Panc1 (cell line): Measurements from ENCODE around the gene VASP. TPM values are rescaled to one million over a fixed set of nuclear protein-coding genes. Genes with fewer than 3 reads are reported as not detected.

ENCODE experiments used
- ATAC-seq: fragments of 200-7000 bp; cut with Tn5 transposase; 2 replicates; pipeline ENCODE4 v1.9.1; 2020; ENCODE audit warnings: mild to moderate bottlenecking, moderate library complexity
- BruUV-seq: library from RNA; stranded (reverse); fragments of 400-500 nt; replicated peaks from 2 replicates; lab custom pipeline; 2021; lab: Mats Ljungman, UMichigan
- CTCF ChIA-PET: fragments of 300-600 bp; sonication (Branson Sonifier 250); formaldehyde crosslinking; loops from one replicate; lab custom pipeline; 2022; ENCODE audit warnings: antibody characterized with exemption; lab: Charles Lee
- POLR2A ChIA-PET: fragments of 300-600 bp; sonication (Branson Sonifier 250); formaldehyde crosslinking; loops from one replicate; lab custom pipeline; 2022; ENCODE audit warnings: antibody characterized with exemption; lab: Charles Lee
- DNase-seq: peaks from one replicate; pipeline ENCODE4 v3.0.0-alpha.2; 2010; ENCODE audit warnings: low read depth, low spot score
- H3K27ac ChIP-seq: 2 replicates; pipeline ENCODE4 v1.5.1; 2011; ENCODE audit warnings: mild to moderate bottlenecking, low read length, inconsistent platforms
- H3K27me3 ChIP-seq: fragments of 200-500 bp; sonication (Bioruptor generic); 2 replicates; pipeline ENCODE4 v1.6.0; 2014; ENCODE audit warnings: low read length, inconsistent platforms; ENCODE audit not compliant: control insufficient read depth, insufficient read depth
- H3K36me3 ChIP-seq: fragments of 200-500 bp; sonication (Bioruptor generic); 2 replicates; pipeline ENCODE4 v1.5.1; 2014; ENCODE audit warnings: inconsistent platforms, mild to moderate bottlenecking, low read length, moderate library complexity; ENCODE audit not compliant: control insufficient read depth, insufficient read depth
- H3K4me1 ChIP-seq: 2 replicates; pipeline ENCODE4 v1.5.1; 2011; ENCODE audit warnings: inconsistent platforms, mild to moderate bottlenecking, low read length, moderate library complexity; ENCODE audit not compliant: control insufficient read depth, insufficient read depth
- H3K4me3 ChIP-seq, 2 experiments: 2 replicates each; pipeline ENCODE4 v1.5.1; 2011 to 2012; ENCODE audit warnings: low read depth in 2 of 2, low read length in 2 of 2, mild to moderate bottlenecking in 2 of 2, inconsistent platforms in 1 of 2, moderate library complexity in 1 of 2
- H3K9me3 ChIP-seq: fragments of 200-500 bp; sonication (Bioruptor generic); 2 replicates; pipeline ENCODE4 v1.5.1; 2014; ENCODE audit warnings: low read depth, mild to moderate bottlenecking, inconsistent platforms, low read length, moderate library complexity; ENCODE audit not compliant: control insufficient read depth, insufficient read depth
- CTCF ChIP-seq: fragments of 450-650 bp; IDR thresholded peaks from 2 replicates; pipeline ENCODE4 v1.5.1; 2017; ENCODE audit warnings: mild to moderate bottlenecking
- POLR2AphosphoS5 ChIP-seq: IDR thresholded peaks from 2 replicates; pipeline ENCODE4 v1.6.1; 2012; ENCODE audit warnings: mild to moderate bottlenecking, low read depth, low read length, moderate library complexity
- REST ChIP-seq, 2 experiments: IDR thresholded peaks; 2 replicates each; pipeline ENCODE4 v1.6.1; 2011 to 2012; ENCODE audit warnings: low read depth in 2 of 2, control low read depth in 1 of 2, low read length in 1 of 2, mild to moderate bottlenecking in 1 of 2, moderate library complexity in 1 of 2; ENCODE audit not compliant: insufficient read depth in 1 of 2
- SIN3A ChIP-seq: IDR thresholded peaks from 2 replicates; pipeline ENCODE4 v1.6.1; 2012; ENCODE audit warnings: low read depth, mild to moderate bottlenecking, low read length, moderate library complexity, borderline replicate concordance; ENCODE audit not compliant: insufficient read depth
- TCF7L2 ChIP-seq: IDR thresholded peaks from 2 replicates; pipeline ENCODE4 v1.6.1; 2011; ENCODE audit warnings: mild to moderate bottlenecking, low read depth, low read length, inconsistent platforms
- in situ Hi-C: cut with HindIII; loops from 2 replicates; pipeline ENCODE4 v1.10.0; 2016; ENCODE audit warnings: low sequenced_read_pairs, low pct_unique_long_range_greater_than_20kb
- intact Hi-C: fragments of 100-400 bp; cut with micrococcal nuclease; formaldehyde crosslinking; loops from one replicate; pipeline ENCODE4 v1.10.0; 2022; ENCODE audit not compliant: unreplicated experiment
- total RNA-seq: library from RNA; stranded (reverse); gene quantifications from one replicate; pipeline ENCODE4 v1.2.1, GENCODE V29; 2021; ENCODE audit not compliant: unreplicated experiment

VASP gene
- total RNA-seq, 1 experiment from 2014 or later, result 101 TPM

- no TSS peak for BruUV-seq
- POLR2A ChIA-PET, result no interaction called here
- Histone ChIP-seq H3K4me3 (no peak overlapping the region), H3K27ac (no peak overlapping the region), H3K36me3 (no peaks in the 10 kb centered on the region), H3K9me3 (no peaks in the 10 kb centered on the region), H3K4me1 (no peaks in the 10 kb centered on the region; the same call in 1 of the 2 replicates), H3K27me3 (no peaks in the 10 kb centered on the region)
- TF ChIP-seq SIN3A (no peak), POLR2AphosphoS5 (no peak), CTCF (no peak), TCF7L2 (no peak), REST (IDR thresholded peaks at IDR 0.05; ENCODE audit: insufficient read depth in 1 of 2, low read depth in 2 of 2, low read length in 1 of 2) (no peak)
- CTCF ChIA-PET, result no interaction called here
- ATAC-seq, result no peak
- DNase-seq, result no peak
- in situ Hi-C loops, result no loop called here
- intact Hi-C loops, result no loop called here
Observed at GRCh38 chr19:45463241-45463640, 44.0 kb upstream of the VASP start.

GRCh38 chr19:45464274-45464673, 43.0 kb upstream of the VASP start:
- no TSS peak for BruUV-seq
- no peaks in the 10 kb centered on the region for H3K27me3 ChIP-seq
- no peaks in the 10 kb centered on the region; the same call in 1 of the 2 replicates for H3K4me1 ChIP-seq
- no peak overlapping the region for H3K4me3 ChIP-seq
- H3K9me3 ChIP-seq, result no peaks in the 10 kb centered on the region
- TF ChIP-seq SIN3A (no peak), CTCF (no peak), REST (IDR thresholded peaks at IDR 0.05; ENCODE audit: insufficient read depth in 1 of 2, low read depth in 2 of 2, low read length in 1 of 2) (no peak), POLR2AphosphoS5 (no peak), TCF7L2 (no peak)
- no peak overlapping the region for H3K27ac ChIP-seq
- intact Hi-C loops (no loop called here), in situ Hi-C loops (no loop called here)
- DNase-seq (no peak), ATAC-seq (no peak)
- ChIA-PET POLR2A (interaction anchor here (0.5 kb wide), 1 partner anchor 467 kb away, joined by 6 read pairs; no protein-coding TSS in a partner anchor), CTCF (no interaction called here)
- H3K36me3 ChIP-seq, result no peaks in the 10 kb centered on the region; the same call in 1 of the 2 replicates
